WTC11 (cell line): ENCODE measurements around the gene ABCA13. TPM values are rescaled to one million over a fixed set of nuclear protein-coding genes. Genes with fewer than 3 reads are reported as not detected.

ENCODE experiments used
- ATAC-seq: fragments of 200-7000 bp; cut with Tn5 transposase; 2 replicates; pipeline ENCODE4 v1.10.0; 2021; ENCODE audit warnings: mild to moderate bottlenecking, moderate library complexity
- CTCF ChIA-PET: fragments of 300-600 bp; sonication (Branson Sonifier 250); formaldehyde crosslinking; loops from one replicate; lab custom pipeline; 2021; ENCODE audit warnings: antibody characterized with exemption; lab: Charles Lee
- POLR2A ChIA-PET: fragments of 350-600 bp; sonication (Branson Sonifier 250); formaldehyde crosslinking; loops from one replicate; lab custom pipeline; 2021; ENCODE audit warnings: antibody characterized with exemption; lab: Charles Lee
- DNase-seq: peaks from one replicate; pipeline ENCODE4 v3.0.0; 2021; ENCODE audit warnings: low spot score
- H3K27ac Mint-ChIP-seq: 2 replicates; pipeline ENCODE4 v1.8.0; 2021; ENCODE audit warnings: mixed read lengths
- H3K27me3 Mint-ChIP-seq: 2 replicates; pipeline ENCODE4 v1.8.0; 2021; ENCODE audit warnings: low read depth, mild to moderate bottlenecking, moderate library complexity, mixed read lengths
- H3K36me3 Mint-ChIP-seq: 2 replicates; pipeline ENCODE4 v1.8.0; 2021; ENCODE audit warnings: mixed read lengths
- H3K4me1 Mint-ChIP-seq: 2 replicates; pipeline ENCODE4 v1.8.0; 2022; ENCODE audit warnings: mixed read lengths
- H3K4me3 Mint-ChIP-seq: 2 replicates; pipeline ENCODE4 v1.8.0; 2021; ENCODE audit warnings: mild to moderate bottlenecking, moderate library complexity, mixed read lengths
- H3K9me3 Mint-ChIP-seq: 2 replicates; pipeline ENCODE4 v1.8.0; 2021; ENCODE audit warnings: mixed read lengths
- ATF1 ChIP-seq: sonication (generic); formaldehyde crosslinking; IDR thresholded peaks from 2 replicates; pipeline ENCODE4 v1.8.1; 2023; ENCODE audit warnings: mild to moderate bottlenecking, moderate library complexity, missing genetic modification reagents
- CTCF ChIP-seq: fragments of 200-600 bp; IDR thresholded peaks from 2 replicates; pipeline ENCODE4 v1.8.0; 2022; ENCODE audit warnings: antibody characterized with exemption
- E2F5 ChIP-seq: sonication (generic); formaldehyde crosslinking; IDR thresholded peaks from 2 replicates; pipeline ENCODE4 v1.8.1; 2022; ENCODE audit warnings: mild to moderate bottlenecking, moderate library complexity, missing genetic modification reagents
- FOXP1 ChIP-seq: sonication (generic); formaldehyde crosslinking; IDR thresholded peaks from 2 replicates; pipeline ENCODE4 v1.8.0; 2022; ENCODE audit warnings: missing genetic modification reagents, mild to moderate bottlenecking, moderate library complexity, borderline replicate concordance
- FOXP4 ChIP-seq: sonication (generic); formaldehyde crosslinking; IDR thresholded peaks from 2 replicates; pipeline ENCODE4 v1.8.0; 2022; ENCODE audit warnings: mild to moderate bottlenecking, missing genetic modification reagents
- IRF2 ChIP-seq: sonication (generic); formaldehyde crosslinking; IDR thresholded peaks from 2 replicates; pipeline ENCODE4 v1.8.0; 2022; ENCODE audit warnings: low read depth, missing genetic modification reagents, borderline replicate concordance
- JAZF1 ChIP-seq: fragments of 250-450 bp; sonication (Bioruptor Pico); IDR thresholded peaks from 2 replicates; pipeline ENCODE4 v1.9.0; 2021; ENCODE audit warnings: moderate library complexity, mild to moderate bottlenecking, inconsistent platforms
- MXD4 ChIP-seq: fragments of 250-450 bp; sonication (Bioruptor Pico); IDR thresholded peaks from 2 replicates; pipeline ENCODE4 v1.8.0; 2021; ENCODE audit warnings: mild to moderate bottlenecking, moderate library complexity, borderline replicate concordance
- OVOL2 ChIP-seq: fragments of 250-450 bp; sonication (Bioruptor Pico); IDR thresholded peaks from 2 replicates; pipeline ENCODE4 v1.9.0; 2021; ENCODE audit warnings: mild to moderate bottlenecking, borderline replicate concordance
- RORB ChIP-seq: fragments of 250-450 bp; sonication (Bioruptor Pico); IDR thresholded peaks from 2 replicates; pipeline ENCODE4 v1.9.0; 2021; ENCODE audit warnings: mild to moderate bottlenecking
- ZNF219 ChIP-seq: sonication (generic); formaldehyde crosslinking; IDR thresholded peaks from 2 replicates; pipeline ENCODE4 v1.8.0; 2023; ENCODE audit warnings: missing genetic modification reagents, mild to moderate bottlenecking, borderline replicate concordance
- ZNF263 ChIP-seq: sonication (generic); formaldehyde crosslinking; IDR thresholded peaks from 2 replicates; pipeline ENCODE4 v1.8.1; 2022; ENCODE audit warnings: low read depth, mild to moderate bottlenecking, moderate library complexity, missing genetic modification reagents
- total RNA-seq: library from RNA; stranded (reverse); gene quantifications from 3 replicates; pipeline ENCODE4 v1.2.3, GENCODE V29; 2021
- TF ChIP-seq, protein P1 (sequence below): sonication (generic); formaldehyde crosslinking; IDR thresholded peaks from 2 replicates; pipeline ENCODE4 v1.8.0; 2022; ENCODE audit warnings: mild to moderate bottlenecking, missing genetic modification reagents
- TF ChIP-seq, protein P2 (sequence below): sonication (generic); formaldehyde crosslinking; IDR thresholded peaks from 2 replicates; pipeline ENCODE4 v1.8.0; 2023; ENCODE audit warnings: mild to moderate bottlenecking, missing genetic modification reagents
- TF ChIP-seq, protein P3 (sequence below): sonication (generic); formaldehyde crosslinking; IDR thresholded peaks from 2 replicates; pipeline ENCODE4 v1.8.1; 2022; ENCODE audit warnings: low read depth, missing genetic modification reagents, borderline replicate concordance
- TF ChIP-seq, protein P4 (sequence below): fragments of 250-450 bp; sonication (Bioruptor Pico); IDR thresholded peaks from 2 replicates; pipeline ENCODE4 v1.9.0; 2021; ENCODE audit warnings: mild to moderate bottlenecking, borderline replicate concordance
- TF ChIP-seq, protein P5 (sequence below): sonication (generic); formaldehyde crosslinking; IDR thresholded peaks from 2 replicates; pipeline ENCODE4 v1.8.1; 2022; ENCODE audit warnings: low read depth, mild to moderate bottlenecking, moderate library complexity, missing genetic modification reagents, borderline replicate concordance

ABCA13 gene
- total RNA-seq, 1 experiment from 2014 or later: 0.04 TPM

- DNase-seq: no peak
- CTCF ChIA-PET: no interaction called here
- no peak for TF ChIP-seq MXD4
- TF ChIP-seq ZNF263: no peak
- no peak for TF ChIP-seq RORB (CRISPR knock-in tag)
- no peak for TF ChIP-seq OVOL2 (CRISPR knock-in tag)
- no peak for TF ChIP-seq JAZF1 (CRISPR knock-in tag)
- TF ChIP-seq, protein P1, sequence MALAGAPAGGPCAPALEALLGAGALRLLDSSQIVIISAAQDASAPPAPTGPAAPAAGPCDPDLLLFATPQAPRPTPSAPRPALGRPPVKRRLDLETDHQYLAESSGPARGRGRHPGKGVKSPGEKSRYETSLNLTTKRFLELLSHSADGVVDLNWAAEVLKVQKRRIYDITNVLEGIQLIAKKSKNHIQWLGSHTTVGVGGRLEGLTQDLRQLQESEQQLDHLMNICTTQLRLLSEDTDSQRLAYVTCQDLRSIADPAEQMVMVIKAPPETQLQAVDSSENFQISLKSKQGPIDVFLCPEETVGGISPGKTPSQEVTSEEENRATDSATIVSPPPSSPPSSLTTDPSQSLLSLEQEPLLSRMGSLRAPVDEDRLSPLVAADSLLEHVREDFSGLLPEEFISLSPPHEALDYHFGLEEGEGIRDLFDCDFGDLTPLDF: no peak
- no peak for TF ChIP-seq FOXP4
- TF ChIP-seq, protein P2, sequence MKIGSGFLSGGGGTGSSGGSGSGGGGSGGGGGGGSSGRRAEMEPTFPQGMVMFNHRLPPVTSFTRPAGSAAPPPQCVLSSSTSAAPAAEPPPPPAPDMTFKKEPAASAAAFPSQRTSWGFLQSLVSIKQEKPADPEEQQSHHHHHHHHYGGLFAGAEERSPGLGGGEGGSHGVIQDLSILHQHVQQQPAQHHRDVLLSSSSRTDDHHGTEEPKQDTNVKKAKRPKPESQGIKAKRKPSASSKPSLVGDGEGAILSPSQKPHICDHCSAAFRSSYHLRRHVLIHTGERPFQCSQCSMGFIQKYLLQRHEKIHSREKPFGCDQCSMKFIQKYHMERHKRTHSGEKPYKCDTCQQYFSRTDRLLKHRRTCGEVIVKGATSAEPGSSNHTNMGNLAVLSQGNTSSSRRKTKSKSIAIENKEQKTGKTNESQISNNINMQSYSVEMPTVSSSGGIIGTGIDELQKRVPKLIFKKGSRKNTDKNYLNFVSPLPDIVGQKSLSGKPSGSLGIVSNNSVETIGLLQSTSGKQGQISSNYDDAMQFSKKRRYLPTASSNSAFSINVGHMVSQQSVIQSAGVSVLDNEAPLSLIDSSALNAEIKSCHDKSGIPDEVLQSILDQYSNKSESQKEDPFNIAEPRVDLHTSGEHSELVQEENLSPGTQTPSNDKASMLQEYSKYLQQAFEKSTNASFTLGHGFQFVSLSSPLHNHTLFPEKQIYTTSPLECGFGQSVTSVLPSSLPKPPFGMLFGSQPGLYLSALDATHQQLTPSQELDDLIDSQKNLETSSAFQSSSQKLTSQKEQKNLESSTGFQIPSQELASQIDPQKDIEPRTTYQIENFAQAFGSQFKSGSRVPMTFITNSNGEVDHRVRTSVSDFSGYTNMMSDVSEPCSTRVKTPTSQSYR (CRISPR knock-in tag): no peak
- TF ChIP-seq, protein P3, sequence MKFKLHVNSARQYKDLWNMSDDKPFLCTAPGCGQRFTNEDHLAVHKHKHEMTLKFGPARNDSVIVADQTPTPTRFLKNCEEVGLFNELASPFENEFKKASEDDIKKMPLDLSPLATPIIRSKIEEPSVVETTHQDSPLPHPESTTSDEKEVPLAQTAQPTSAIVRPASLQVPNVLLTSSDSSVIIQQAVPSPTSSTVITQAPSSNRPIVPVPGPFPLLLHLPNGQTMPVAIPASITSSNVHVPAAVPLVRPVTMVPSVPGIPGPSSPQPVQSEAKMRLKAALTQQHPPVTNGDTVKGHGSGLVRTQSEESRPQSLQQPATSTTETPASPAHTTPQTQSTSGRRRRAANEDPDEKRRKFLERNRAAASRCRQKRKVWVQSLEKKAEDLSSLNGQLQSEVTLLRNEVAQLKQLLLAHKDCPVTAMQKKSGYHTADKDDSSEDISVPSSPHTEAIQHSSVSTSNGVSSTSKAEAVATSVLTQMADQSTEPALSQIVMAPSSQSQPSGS (CRISPR knock-in tag): no peak
- no peak for TF ChIP-seq ATF1 (CRISPR knock-in tag)
- TF ChIP-seq, protein P4, sequence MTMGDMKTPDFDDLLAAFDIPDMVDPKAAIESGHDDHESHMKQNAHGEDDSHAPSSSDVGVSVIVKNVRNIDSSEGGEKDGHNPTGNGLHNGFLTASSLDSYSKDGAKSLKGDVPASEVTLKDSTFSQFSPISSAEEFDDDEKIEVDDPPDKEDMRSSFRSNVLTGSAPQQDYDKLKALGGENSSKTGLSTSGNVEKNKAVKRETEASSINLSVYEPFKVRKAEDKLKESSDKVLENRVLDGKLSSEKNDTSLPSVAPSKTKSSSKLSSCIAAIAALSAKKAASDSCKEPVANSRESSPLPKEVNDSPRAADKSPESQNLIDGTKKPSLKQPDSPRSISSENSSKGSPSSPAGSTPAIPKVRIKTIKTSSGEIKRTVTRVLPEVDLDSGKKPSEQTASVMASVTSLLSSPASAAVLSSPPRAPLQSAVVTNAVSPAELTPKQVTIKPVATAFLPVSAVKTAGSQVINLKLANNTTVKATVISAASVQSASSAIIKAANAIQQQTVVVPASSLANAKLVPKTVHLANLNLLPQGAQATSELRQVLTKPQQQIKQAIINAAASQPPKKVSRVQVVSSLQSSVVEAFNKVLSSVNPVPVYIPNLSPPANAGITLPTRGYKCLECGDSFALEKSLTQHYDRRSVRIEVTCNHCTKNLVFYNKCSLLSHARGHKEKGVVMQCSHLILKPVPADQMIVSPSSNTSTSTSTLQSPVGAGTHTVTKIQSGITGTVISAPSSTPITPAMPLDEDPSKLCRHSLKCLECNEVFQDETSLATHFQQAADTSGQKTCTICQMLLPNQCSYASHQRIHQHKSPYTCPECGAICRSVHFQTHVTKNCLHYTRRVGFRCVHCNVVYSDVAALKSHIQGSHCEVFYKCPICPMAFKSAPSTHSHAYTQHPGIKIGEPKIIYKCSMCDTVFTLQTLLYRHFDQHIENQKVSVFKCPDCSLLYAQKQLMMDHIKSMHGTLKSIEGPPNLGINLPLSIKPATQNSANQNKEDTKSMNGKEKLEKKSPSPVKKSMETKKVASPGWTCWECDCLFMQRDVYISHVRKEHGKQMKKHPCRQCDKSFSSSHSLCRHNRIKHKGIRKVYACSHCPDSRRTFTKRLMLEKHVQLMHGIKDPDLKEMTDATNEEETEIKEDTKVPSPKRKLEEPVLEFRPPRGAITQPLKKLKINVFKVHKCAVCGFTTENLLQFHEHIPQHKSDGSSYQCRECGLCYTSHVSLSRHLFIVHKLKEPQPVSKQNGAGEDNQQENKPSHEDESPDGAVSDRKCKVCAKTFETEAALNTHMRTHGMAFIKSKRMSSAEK: no peak
- TF ChIP-seq CTCF: no peak
- no peak for TF ChIP-seq FOXP1 (CRISPR knock-in tag)
- no peak for TF ChIP-seq E2F5 (CRISPR knock-in tag)
- no peak for TF ChIP-seq IRF2 (CRISPR knock-in tag)
- TF ChIP-seq, protein P5, sequence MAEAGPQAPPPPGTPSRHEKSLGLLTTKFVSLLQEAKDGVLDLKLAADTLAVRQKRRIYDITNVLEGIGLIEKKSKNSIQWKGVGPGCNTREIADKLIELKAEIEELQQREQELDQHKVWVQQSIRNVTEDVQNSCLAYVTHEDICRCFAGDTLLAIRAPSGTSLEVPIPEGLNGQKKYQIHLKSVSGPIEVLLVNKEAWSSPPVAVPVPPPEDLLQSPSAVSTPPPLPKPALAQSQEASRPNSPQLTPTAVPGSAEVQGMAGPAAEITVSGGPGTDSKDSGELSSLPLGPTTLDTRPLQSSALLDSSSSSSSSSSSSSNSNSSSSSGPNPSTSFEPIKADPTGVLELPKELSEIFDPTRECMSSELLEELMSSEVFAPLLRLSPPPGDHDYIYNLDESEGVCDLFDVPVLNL (CRISPR knock-in tag): no peak
- no peak for TF ChIP-seq ZNF219 (CRISPR knock-in tag)
- no peaks in the 10 kb centered on the region for H3K27me3 Mint-ChIP-seq
- POLR2A ChIA-PET: no interaction called here
- no peaks in the 10 kb centered on the region for H3K4me1 Mint-ChIP-seq
- H3K9me3 Mint-ChIP-seq: peaks cover 7% of the 10 kb centered on the region
- no peak overlapping the region for H3K27ac Mint-ChIP-seq
- ATAC-seq: no peak
- H3K36me3 Mint-ChIP-seq: no peaks in the 10 kb centered on the region
- no peak overlapping the region for H3K4me3 Mint-ChIP-seq
These were observed 216.7 kb downstream of the ABCA13 start for GRCh38 chr7:48387932-48388331.
